GM23248 (cell line): ENCODE measurements around the gene PLCB4. TPM values are rescaled to one million over a fixed set of nuclear protein-coding genes. Genes with fewer than 3 reads are reported as not detected.
A peak's percentile ranks its signal among the peaks of the same experiment; 100 is the strongest.

Source experiments
- DNase-seq: peaks from one replicate; pipeline ENCODE4 v3.0.0-alpha.2; 2015
- H2AFZ ChIP-seq: fragments of 200-600 bp; sonication (generic); 2 replicates; pipeline ENCODE4 v1.6.1; 2016; ENCODE audit warnings: antibody characterized with exemption
- H3F3A ChIP-seq: fragments of 200-600 bp; sonication (generic); 2 replicates; pipeline ENCODE4 v1.6.1; 2016; ENCODE audit warnings: mild to moderate bottlenecking, antibody characterized with exemption, mixed run types; ENCODE audit not compliant: insufficient read depth
- H3K27ac ChIP-seq: fragments of 200-600 bp; sonication (generic); 2 replicates; pipeline ENCODE4 v1.5.1; 2016; ENCODE audit warnings: mild to moderate bottlenecking
- H3K27me3 ChIP-seq: fragments of 200-600 bp; sonication (generic); replicated peaks from 2 replicates; pipeline ENCODE4 v1.6.1; 2016; ENCODE audit warnings: mild to moderate bottlenecking; ENCODE audit not compliant: insufficient read depth
- H3K36me3 ChIP-seq: fragments of 200-600 bp; sonication (generic); 2 replicates; pipeline ENCODE4 v1.6.1; 2016; ENCODE audit warnings: low read depth, mild to moderate bottlenecking
- H3K4me1 ChIP-seq: fragments of 200-600 bp; sonication (generic); 2 replicates; pipeline ENCODE4 v1.6.1; 2016; ENCODE audit warnings: mild to moderate bottlenecking; ENCODE audit not compliant: insufficient read depth
- H3K4me2 ChIP-seq: fragments of 200-600 bp; sonication (generic); one replicate; pipeline ENCODE4 v1.6.1; 2016; ENCODE audit warnings: mild to moderate bottlenecking; ENCODE audit not compliant: unreplicated experiment
- H3K4me3 ChIP-seq: fragments of 200-600 bp; sonication (generic); 2 replicates; pipeline ENCODE4 v1.5.1; 2016; ENCODE audit warnings: mild to moderate bottlenecking
- H3K79me2 ChIP-seq: fragments of 200-600 bp; sonication (generic); 2 replicates; pipeline ENCODE4 v1.6.1; 2016; ENCODE audit warnings: mild to moderate bottlenecking; ENCODE audit not compliant: insufficient read depth
- H3K9ac ChIP-seq: fragments of 200-600 bp; sonication (generic); 2 replicates; pipeline ENCODE4 v1.6.1; 2016; ENCODE audit warnings: mild to moderate bottlenecking
- H3K9me2 ChIP-seq: fragments of 200-600 bp; sonication (generic); 2 replicates; pipeline ENCODE4 v1.6.1; 2016; ENCODE audit warnings: mixed run types, mild to moderate bottlenecking, moderate library complexity; ENCODE audit not compliant: insufficient read depth
- H3K9me3 ChIP-seq: fragments of 200-600 bp; sonication (generic); one replicate; pipeline ENCODE4 v1.6.1; 2017; ENCODE audit warnings: low read depth
- H4K20me1 ChIP-seq: fragments of 200-600 bp; sonication (generic); 2 replicates; pipeline ENCODE4 v1.6.0; 2016; ENCODE audit not compliant: insufficient read depth
- EZH2 ChIP-seq: fragments of 200-600 bp; sonication (generic); IDR thresholded peaks from 2 replicates; pipeline ENCODE4 v1.6.1; 2018; ENCODE audit warnings: antibody characterized with exemption, mild to moderate bottlenecking; ENCODE audit not compliant: insufficient read depth, poor library complexity, severe bottlenecking
- EZH2phosphoT487 ChIP-seq: fragments of 200-600 bp; sonication (generic); IDR thresholded peaks from 2 replicates; pipeline ENCODE4 v1.6.1; 2018; ENCODE audit warnings: antibody characterized with exemption, moderate library complexity, mild to moderate bottlenecking, low read depth; ENCODE audit not compliant: insufficient read depth
- WGBS, 2 experiments: methylation state at CpG; one replicate each; pipeline ENCODE4 v1.1.6; 2015 to 2017; ENCODE audit warnings: low lambda C conversion rate in 2 of 2, low coverage in 1 of 2; ENCODE audit errors: missing lambda C conversion rate in 2 of 2; 5-methylcytosine and 5-hydroxymethylcytosine counted together
- in situ Hi-C: fragments of 300-500 bp; cut with MboI; formaldehyde crosslinking; loops from 2 replicates; pipeline ENCODE4 v1.15.0; 2020
- polyA plus RNA-seq: library from polyadenylated mRNA; unstranded; fragments of >200 nt; fragmentation: Nextera tagmentation; extraction: Ambion mirVana; gene quantifications from 2 replicates; pipeline ENCODE4 v1.2.1, GENCODE V29; 2016
- total RNA-seq: library from RNA; depleted of rRNA; stranded (reverse); fragments of >200 nt; shearing (Covaris generic); gene quantifications from 2 replicates; pipeline ENCODE4 v1.2.3, GENCODE V29; 2014

The PLCB4 gene
- total and polyA plus RNA-seq, 2 experiments from 2014 or later = 5.0 to 9.5 TPM

GRCh38 chr20:9027626-9028025 lies 41.3 kb upstream of the PLCB4 start:
- Histone ChIP-seq H3K9ac (no peak overlapping the region), H3K4me1 (peaks cover 10% of the 10 kb centered on the region), H3K27ac (no peak overlapping the region), H3K9me2 (no peaks in the 10 kb centered on the region), H3K4me3 (no peak overlapping the region), H2AFZ (no peak overlapping the region), H4K20me1 (no peaks in the 10 kb centered on the region), H3F3A (0 out of 2 replicates have a peak, but pooled peaks cover 7% of the 10 kb centered on the region), H3K9me3 (no peaks in the 10 kb centered on the region), H3K4me2 (no peak overlapping the region), H3K36me3 (no peaks in the 10 kb centered on the region), H3K27me3 (no peaks in the 10 kb centered on the region), H3K79me2 (no peaks in the 10 kb centered on the region)
- no peak for TF ChIP-seq EZH2phosphoT487
- TF ChIP-seq EZH2 = no peak
- 69 to 72% methylated on average over 2 of the region's 2 CpGs for WGBS, 2 experiments
- in situ Hi-C loops = no loop called here
- DNase-seq = no peak

- in situ Hi-C loops = no loop called here
- no peak overlapping the region for H2AFZ ChIP-seq
- H3F3A ChIP-seq = 0 out of 2 replicates have a peak, but pooled peaks cover 7% of the 10 kb centered on the region
- H4K20me1 ChIP-seq = no peaks in the 10 kb centered on the region
- no peak overlapping the region for H3K4me3 ChIP-seq
- no peaks in the 10 kb centered on the region for H3K79me2 ChIP-seq
- H3K9ac ChIP-seq = no peak overlapping the region
- H3K27ac ChIP-seq = no peak overlapping the region
- H3K36me3 ChIP-seq = no peaks in the 10 kb centered on the region
- H3K9me2 ChIP-seq = no peaks in the 10 kb centered on the region
- H3K27me3 ChIP-seq = no peaks in the 10 kb centered on the region
- H3K9me3 ChIP-seq = no peaks in the 10 kb centered on the region
- no peak overlapping the region for H3K4me2 ChIP-seq
- TF ChIP-seq EZH2 (no peak), EZH2phosphoT487 (no peak)
- DNase-seq = peak; percentile 29
- WGBS, 2 experiments = 73 to 79% methylated on average over 3 of the region's 3 CpGs
- H3K4me1 ChIP-seq = peaks cover 15% of the 10 kb centered on the region
Observed at GRCh38 chr20:9028419-9028818, 40.5 kb upstream of the PLCB4 start.

GRCh38 chr20:9031991-9032390 lies 36.9 kb upstream of the PLCB4 start:
- TF ChIP-seq EZH2 = no peak
- TF ChIP-seq EZH2phosphoT487 = no peak
- Histone ChIP-seq H2AFZ (no peak overlapping the region), H3K27me3 (no peaks in the 10 kb centered on the region), H4K20me1 (no peaks in the 10 kb centered on the region), H3K4me2 (no peak overlapping the region), H3K4me3 (no peak overlapping the region), H3K9me3 (no peaks in the 10 kb centered on the region), H3K9me2 (no peaks in the 10 kb centered on the region), H3K9ac (no peak overlapping the region), H3K4me1 (peaks cover 17% of the 10 kb centered on the region), H3F3A (peaks cover 12% of the 10 kb centered on the region; the same call in 1 of the 2 replicates), H3K36me3 (no peaks in the 10 kb centered on the region), H3K27ac (no peak overlapping the region), H3K79me2 (no peaks in the 10 kb centered on the region)
- in situ Hi-C loops = no loop called here
- no peak for DNase-seq
- WGBS, 2 experiments = 65 to 69% methylated on average over 8 of the region's 8 CpGs

GRCh38 chr20:9032758-9033157 lies 36.1 kb upstream of the PLCB4 start:
- no peaks in the 10 kb centered on the region for H3K9me2 ChIP-seq
- H3K27ac ChIP-seq = peak overlapping the region; percentile 28
- H3F3A ChIP-seq = peaks cover 9% of the 10 kb centered on the region; the same call in 1 of the 2 replicates
- H2AFZ ChIP-seq = no peak overlapping the region
- no peaks in the 10 kb centered on the region for H3K79me2 ChIP-seq
- peaks cover 17% of the 10 kb centered on the region for H3K4me1 ChIP-seq
- in situ Hi-C loops = no loop called here
- no peak overlapping the region for H3K4me3 ChIP-seq
- H4K20me1 ChIP-seq = no peaks in the 10 kb centered on the region
- no peak overlapping the region for H3K9ac ChIP-seq
- H3K36me3 ChIP-seq = no peaks in the 10 kb centered on the region
- TF ChIP-seq EZH2phosphoT487 (no peak), EZH2 (no peak)
- DNase-seq = peak; percentile 64
- no peaks in the 10 kb centered on the region for H3K9me3 ChIP-seq
- 95 to 96% methylated on average over 4 of the region's 4 CpGs for WGBS, 2 experiments
- no peaks in the 10 kb centered on the region for H3K27me3 ChIP-seq
- no peak overlapping the region for H3K4me2 ChIP-seq

- H3K36me3 ChIP-seq = no peaks in the 10 kb centered on the region
- H3K9me3 ChIP-seq = no peaks in the 10 kb centered on the region
- H3K4me1 ChIP-seq = peaks cover 30% of the 10 kb centered on the region
- H3K4me2 ChIP-seq = no peak overlapping the region
- H2AFZ ChIP-seq = no peak overlapping the region
- no peak overlapping the region for H3K9ac ChIP-seq
- DNase-seq = peak; percentile 93
- 32% methylated on average over 3 of the region's 3 CpGs for WGBS, 2 experiments
- TF ChIP-seq EZH2phosphoT487 = no peak
- no peak for TF ChIP-seq EZH2
- no peaks in the 10 kb centered on the region for H4K20me1 ChIP-seq
- no peaks in the 10 kb centered on the region for H3K79me2 ChIP-seq
- in situ Hi-C loops = no loop called here
- H3F3A ChIP-seq = peaks cover 5% of the 10 kb centered on the region; the same call in 1 of the 2 replicates
- no peak overlapping the region for H3K4me3 ChIP-seq
- no peaks in the 10 kb centered on the region for H3K27me3 ChIP-seq
- H3K27ac ChIP-seq = peak overlapping the region; percentile 11; the same call in 1 of the 2 replicates
- H3K9me2 ChIP-seq = no peaks in the 10 kb centered on the region
Observed at GRCh38 chr20:9035126-9035525, 33.8 kb upstream of the PLCB4 start.
